K562 (cell line): Measurements from ENCODE around the gene PLD1. TPM values are rescaled to one million over a fixed set of nuclear protein-coding genes. Genes with fewer than 3 reads are reported as not detected.
A peak's percentile ranks its signal among the peaks of the same experiment; 100 is the strongest.

ENCODE experiments used
- CREM ChIP-seq: IDR thresholded peaks from 2 replicates; pipeline ENCODE4 v1.6.1; 2014; ENCODE audit warnings: antibody characterized with exemption, low read depth
- EHMT2 ChIP-seq: fragments of 450-650 bp; IDR thresholded peaks from 2 replicates; pipeline ENCODE4 v1.6.1; 2018; ENCODE audit warnings: antibody characterized with exemption
- FOXA3 ChIP-seq, 2 experiments: fragments of 450-650 bp in 1 of 2; sonication (generic) in 1 of 2; formaldehyde crosslinking; IDR thresholded peaks in 1 of 2; conservative IDR thresholded peaks in 1 of 2; 2 replicates each; pipeline versions ENCODE4 v1.4.0 to v1.8.0; 2020 to 2022; ENCODE audit warnings: mild to moderate bottlenecking in 2 of 2, missing genetic modification reagents in 1 of 2
- FOXM1 ChIP-seq, 2 experiments: fragments of 450-650 bp in 1 of 2; sonication (generic) in 1 of 2; formaldehyde crosslinking in 1 of 2; IDR thresholded peaks; 2 replicates each; pipeline versions ENCODE4 v1.6.1 to v1.9.0; 2017 to 2022; ENCODE audit warnings: low read depth in 2 of 2, mild to moderate bottlenecking in 2 of 2, missing genetic modification reagents in 1 of 2, moderate library complexity in 1 of 2
- HDAC3 ChIP-seq: fragments of 450-650 bp; IDR thresholded peaks from 2 replicates; pipeline ENCODE4 v1.6.1; 2018; ENCODE audit warnings: borderline replicate concordance, mild to moderate bottlenecking, moderate library complexity; ENCODE audit not compliant: partially characterized antibody
- KAT2B ChIP-seq: IDR thresholded peaks from one replicate; pipeline ENCODE4 v1.6.1; 2012; ENCODE audit warnings: low read depth, mild to moderate bottlenecking, control low read depth, inconsistent platforms, low read length, moderate library complexity
- LARP7 ChIP-seq: fragments of 450-650 bp; IDR thresholded peaks from 2 replicates; pipeline ENCODE4 v1.6.1; 2016
- MTF1 ChIP-seq: fragments of 250-450 bp; sonication (Bioruptor Pico); IDR thresholded peaks from 2 replicates; pipeline ENCODE4 v1.9.0; 2021; ENCODE audit warnings: moderate library complexity, mild to moderate bottlenecking, inconsistent platforms, borderline replicate concordance
- PBX2 ChIP-seq, 2 experiments: IDR thresholded peaks in 1 of 2; conservative IDR thresholded peaks in 1 of 2; 2 replicates each; pipeline ENCODE4 v1.6.1; 2016; ENCODE audit warnings: low read depth in 2 of 2, mild to moderate bottlenecking in 1 of 2, missing compliant biosample characterization in 1 of 2, missing genetic modification characterization in 1 of 2, moderate library complexity in 1 of 2
- PCBP2 ChIP-seq: fragments of 200-400 bp; formaldehyde crosslinking; IDR thresholded peaks from 2 replicates; pipeline ENCODE4 v1.6.1; 2018; ENCODE audit warnings: low read length, low read depth, mild to moderate bottlenecking, moderate library complexity; ENCODE audit not compliant: poor library complexity, severe bottlenecking
- PHF20 ChIP-seq: fragments of 450-650 bp; IDR thresholded peaks from 2 replicates; pipeline ENCODE4 v1.6.1; 2018; ENCODE audit not compliant: partially characterized antibody
- PRDM10 ChIP-seq: fragments of 450-650 bp; IDR thresholded peaks from 2 replicates; pipeline ENCODE4 v1.6.1; 2018; ENCODE audit not compliant: partially characterized antibody
- RBM15 ChIP-seq: fragments of 200-400 bp; formaldehyde crosslinking; IDR thresholded peaks from 2 replicates; pipeline ENCODE4 v1.6.1; 2018; ENCODE audit warnings: mild to moderate bottlenecking, low read length, moderate library complexity; ENCODE audit not compliant: insufficient read depth
- SRF ChIP-seq, 2 experiments: fragments of 250-450, 450-650 bp in 1 of 2; sonication (Bioruptor Pico) in 1 of 2; sonication (generic) in 1 of 2; formaldehyde crosslinking; IDR thresholded peaks; 2 replicates each; pipeline versions ENCODE4 v1.5.0 to v1.5.1; 2020 to 2022; ENCODE audit warnings: mild to moderate bottlenecking in 1 of 2, missing genetic modification reagents in 1 of 2
- XRCC4 ChIP-seq: IDR thresholded peaks from one replicate; pipeline ENCODE4 v1.6.1; 2011; ENCODE audit not compliant: insufficient read depth, insufficient read length; ENCODE audit errors: extremely low read depth
- ZBTB8A ChIP-seq: fragments of 450-650 bp; IDR thresholded peaks from 2 replicates; pipeline ENCODE4 v1.6.1; 2018; ENCODE audit warnings: mild to moderate bottlenecking, moderate library complexity; ENCODE audit not compliant: partially characterized antibody
- ZNF316 ChIP-seq: fragments of 450-650 bp; IDR thresholded peaks from 2 replicates; pipeline ENCODE4 v1.6.1; 2016
- polyA plus RNA-seq, 8 experiments: library from polyadenylated mRNA; depleted of rRNA in 4 of 8; stranded (reverse) in 5 of 8; unstranded in 3 of 8; fragments of >200 nt; fragmentation: Nextera tagmentation in 2 of 8; fragmentation: Illumina TruSeq in 1 of 8; extraction: Ambion mirVana in 2 of 8; extraction: Trizol in 1 of 8; gene quantifications; 2 replicates each; pipeline versions ENCODE4 v1.2.1 to v1.2.3, GENCODE V29; 2011 to 2014; ENCODE audit warnings: inconsistent platforms in 1 of 8, missing spikeins in 1 of 8
- total RNA-seq, 7 experiments: library from RNA; depleted of rRNA in 6 of 7; stranded (reverse); fragments of >200 nt in 6 of 7; fragmentation: Illumina TruSeq in 2 of 7; extraction: Trizol in 2 of 7; gene quantifications; 2 replicates each; pipeline versions ENCODE4 v1.2.1 to v1.2.3, GENCODE V29; 2011 to 2021; ENCODE audit warnings: low replicate concordance in 1 of 7

The PLD1 gene
- total and polyA plus RNA-seq, 9 of the 15 experiments (the other 6 are each of a cell fraction or from before 2014, with no cell fraction given), result 8.4 to 26.1 (median 18.6) TPM

- TF ChIP-seq XRCC4, result no peak
- no peak for TF ChIP-seq FOXA3 (CRISPR knock-in tag; conservative IDR thresholded peaks at IDR 0.05 in 1 of 2, IDR thresholded peaks at IDR 0.05 in 1 of 2)
- TF ChIP-seq RBM15, result no peak
- TF ChIP-seq ZBTB8A, result no peak
- no peak for TF ChIP-seq PBX2 (CRISPR knock-in tag; IDR thresholded peaks at IDR 0.05; ENCODE audit: low read depth)
- TF ChIP-seq PBX2 (tag; conservative IDR thresholded peaks at IDR 0.05; ENCODE audit: low read depth), result no peak
- no peak for TF ChIP-seq EHMT2
- peak; percentile 35; the same call in 1 of the 2 replicates for TF ChIP-seq ZNF316
- no peak for TF ChIP-seq PCBP2
- TF ChIP-seq HDAC3, result no peak
- TF ChIP-seq SRF (CRISPR knock-in tag; IDR thresholded peaks at IDR 0.05), result no peak
- TF ChIP-seq FOXM1 (IDR thresholded peaks at IDR 0.05; ENCODE audit: low read depth), result 0 out of 2 replicates have a peak, but pooled peaks have one; percentile 19
- TF ChIP-seq FOXM1 (CRISPR knock-in tag; IDR thresholded peaks at IDR 0.05; ENCODE audit: low read depth), result no peak
- peak; percentile 15 for TF ChIP-seq PHF20
- no peak for TF ChIP-seq CREM
- TF ChIP-seq KAT2B, result no peak
- TF ChIP-seq LARP7, result no peak
- TF ChIP-seq MTF1, result no peak
- no peak for TF ChIP-seq PRDM10
Measured at GRCh38 chr3:171811913-171812335, 1.6 kb upstream of the PLD1 start (continued).
